PC-9 (cell line): Measurements from ENCODE around the gene LIPM. TPM values are rescaled to one million over a fixed set of nuclear protein-coding genes. Genes with fewer than 3 reads are reported as not detected.

Experiments used
- BruUV-seq: library from RNA; stranded (reverse); fragments of 400-500 nt; replicated peaks from 2 replicates; lab custom pipeline; 2021; lab: Mats Ljungman, UMichigan
- CTCF ChIA-PET: fragments of 300-600 bp; sonication (Branson Sonifier 250); formaldehyde crosslinking; loops from one replicate; lab custom pipeline; 2022; ENCODE audit warnings: antibody characterized with exemption; lab: Charles Lee
- POLR2A ChIA-PET: fragments of 300-600 bp; sonication (Branson Sonifier 250); formaldehyde crosslinking; loops from one replicate; lab custom pipeline; 2022; ENCODE audit warnings: antibody characterized with exemption; ENCODE audit not compliant: unreplicated experiment; lab: Charles Lee
- DNase-seq, 2 experiments: peaks; one replicate each; pipeline versions ENCODE4 v3.0.0 to v3.0.0-alpha.2; 2015 to 2022; ENCODE audit warnings: mixed read lengths in 1 of 2
- H2AFZ ChIP-seq: fragments of 200-600 bp; sonication (generic); 2 replicates; pipeline ENCODE4 v1.8.1; 2017; ENCODE audit warnings: antibody characterized with exemption
- H3F3A ChIP-seq: fragments of 200-600 bp; sonication (generic); 2 replicates; pipeline ENCODE4 v1.8.1; 2017; ENCODE audit warnings: antibody characterized with exemption, mild to moderate bottlenecking, low read depth; ENCODE audit not compliant: insufficient read depth
- H3K27ac ChIP-seq: fragments of 200-600 bp; sonication (generic); 2 replicates; pipeline ENCODE4 v1.6.1; 2016; ENCODE audit warnings: mixed run types
- H3K27me3 ChIP-seq: fragments of 200-600 bp; sonication (generic); 2 replicates; pipeline ENCODE4 v1.6.1; 2016; ENCODE audit warnings: low read depth, mixed run types; ENCODE audit not compliant: insufficient read depth
- H3K36me3 ChIP-seq: fragments of 200-600 bp; sonication (generic); 2 replicates; pipeline ENCODE4 v1.6.1; 2016; ENCODE audit warnings: low read depth, mixed run types
- H3K4me1 ChIP-seq: fragments of 200-600 bp; sonication (generic); replicated peaks from 2 replicates; pipeline ENCODE4 v1.6.1; 2016; ENCODE audit warnings: mixed run types; ENCODE audit not compliant: insufficient read depth
- H3K4me2 ChIP-seq: fragments of 200-600 bp; sonication (generic); 2 replicates; pipeline ENCODE4 v1.6.1; 2017; ENCODE audit warnings: mixed run types
- H3K4me3 ChIP-seq: fragments of 200-600 bp; sonication (generic); 2 replicates; pipeline ENCODE4 v1.6.1; 2016; ENCODE audit warnings: mixed run types
- H3K79me2 ChIP-seq: fragments of 200-600 bp; sonication (generic); 2 replicates; pipeline ENCODE4 v1.6.1; 2017; ENCODE audit warnings: low read depth, mixed run types
- H3K9me2 ChIP-seq: fragments of 200-600 bp; sonication (generic); 2 replicates; pipeline ENCODE4 v1.8.1; 2017; ENCODE audit warnings: mild to moderate bottlenecking; ENCODE audit not compliant: insufficient read depth
- H3K9me3 ChIP-seq: fragments of 200-600 bp; sonication (generic); 2 replicates; pipeline ENCODE4 v1.8.1; 2016; ENCODE audit warnings: low read depth; ENCODE audit not compliant: insufficient read depth
- H4K20me1 ChIP-seq: fragments of 200-600 bp; sonication (generic); 2 replicates; pipeline ENCODE4 v1.8.1; 2017; ENCODE audit not compliant: insufficient read depth
- EZH2 ChIP-seq: fragments of 200-600 bp; sonication (generic); IDR thresholded peaks from 2 replicates; pipeline ENCODE4 v1.8.0; 2017; ENCODE audit warnings: antibody characterized with exemption, low read depth
- intact Hi-C: fragments of 100-400 bp; cut with micrococcal nuclease; formaldehyde crosslinking; loops from one replicate; pipeline ENCODE4 v1.10.0; 2022; ENCODE audit not compliant: unreplicated experiment
- total RNA-seq: library from RNA; stranded (reverse); gene quantifications from 2 replicates; pipeline ENCODE4 v1.2.3, GENCODE V29; 2021
- TF ChIP-seq, protein P1 (sequence below): fragments of 200-600 bp; sonication (generic); conservative IDR thresholded peaks from 2 replicates; pipeline ENCODE4 v1.6.1; 2017; ENCODE audit warnings: mixed run types, antibody characterized with exemption, mild to moderate bottlenecking, moderate library complexity

Gene LIPM
- total RNA-seq, 1 experiment from 2014 or later, result not detected

DNA sequence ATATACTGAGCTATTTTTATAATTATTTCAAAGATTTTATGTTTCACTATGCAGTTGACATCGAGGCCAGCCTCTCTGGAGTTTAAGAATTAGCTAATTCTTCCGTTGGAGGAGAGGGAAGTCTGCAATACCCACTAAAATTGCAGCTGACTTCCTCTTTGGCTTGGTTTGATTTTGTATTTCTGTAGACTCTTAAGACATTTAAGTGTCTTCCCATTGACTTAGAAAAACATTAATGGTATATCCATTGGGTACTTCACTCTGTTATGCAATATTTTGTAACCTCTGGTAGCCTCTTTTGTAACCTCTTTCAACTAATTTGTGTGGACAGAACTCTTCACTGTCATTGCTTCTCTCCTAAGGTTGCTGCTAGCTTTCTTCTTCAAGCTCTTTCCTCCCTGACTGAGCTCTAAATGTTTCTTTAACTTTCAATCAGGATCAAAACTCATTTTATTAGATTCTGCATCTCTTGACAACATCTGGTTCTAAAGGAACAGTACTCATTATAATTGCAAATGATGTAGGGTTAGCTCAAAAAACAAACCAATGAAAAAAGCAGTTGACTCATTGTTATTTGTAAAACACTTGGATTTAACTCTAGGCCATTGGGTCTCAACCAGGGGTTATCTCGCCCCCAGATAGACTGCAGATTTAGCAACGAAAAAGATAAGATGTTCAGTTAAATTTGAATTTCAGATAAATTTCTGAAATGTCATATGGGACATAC is 50.8 kb downstream of the LIPM start:
- 0 out of 2 replicates have a peak, but pooled peaks cover 6% of the 10 kb centered on the region for H3K9me3 ChIP-seq
- POLR2A ChIA-PET, result no interaction called here
- no peaks in the 10 kb centered on the region for H3K9me2 ChIP-seq
- H2AFZ ChIP-seq, result no peak overlapping the region
- H3K27ac ChIP-seq, result peak overlapping the region; percentile 90; the same call in 1 of the 2 replicates
- intact Hi-C loops, result no loop called here
- DNase-seq, result no peak
- BruUV-seq, result no TSS peak
- CTCF ChIA-PET, result no interaction called here
- no peak overlapping the region for H3K4me3 ChIP-seq
- H4K20me1 ChIP-seq, result no peaks in the 10 kb centered on the region
- H3K79me2 ChIP-seq, result peaks cover 20% of the 10 kb centered on the region
- peaks cover 53% of the 10 kb centered on the region for H3K4me1 ChIP-seq
- H3F3A ChIP-seq, result peaks cover 35% of the 10 kb centered on the region
- TF ChIP-seq, protein P1, sequence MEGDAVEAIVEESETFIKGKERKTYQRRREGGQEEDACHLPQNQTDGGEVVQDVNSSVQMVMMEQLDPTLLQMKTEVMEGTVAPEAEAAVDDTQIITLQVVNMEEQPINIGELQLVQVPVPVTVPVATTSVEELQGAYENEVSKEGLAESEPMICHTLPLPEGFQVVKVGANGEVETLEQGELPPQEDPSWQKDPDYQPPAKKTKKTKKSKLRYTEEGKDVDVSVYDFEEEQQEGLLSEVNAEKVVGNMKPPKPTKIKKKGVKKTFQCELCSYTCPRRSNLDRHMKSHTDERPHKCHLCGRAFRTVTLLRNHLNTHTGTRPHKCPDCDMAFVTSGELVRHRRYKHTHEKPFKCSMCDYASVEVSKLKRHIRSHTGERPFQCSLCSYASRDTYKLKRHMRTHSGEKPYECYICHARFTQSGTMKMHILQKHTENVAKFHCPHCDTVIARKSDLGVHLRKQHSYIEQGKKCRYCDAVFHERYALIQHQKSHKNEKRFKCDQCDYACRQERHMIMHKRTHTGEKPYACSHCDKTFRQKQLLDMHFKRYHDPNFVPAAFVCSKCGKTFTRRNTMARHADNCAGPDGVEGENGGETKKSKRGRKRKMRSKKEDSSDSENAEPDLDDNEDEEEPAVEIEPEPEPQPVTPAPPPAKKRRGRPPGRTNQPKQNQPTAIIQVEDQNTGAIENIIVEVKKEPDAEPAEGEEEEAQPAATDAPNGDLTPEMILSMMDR, result no peak
- no peak for TF ChIP-seq EZH2
- H3K27me3 ChIP-seq, result no peaks in the 10 kb centered on the region
- H3K4me2 ChIP-seq, result no peak overlapping the region
- no peaks in the 10 kb centered on the region for H3K36me3 ChIP-seq

DNA sequence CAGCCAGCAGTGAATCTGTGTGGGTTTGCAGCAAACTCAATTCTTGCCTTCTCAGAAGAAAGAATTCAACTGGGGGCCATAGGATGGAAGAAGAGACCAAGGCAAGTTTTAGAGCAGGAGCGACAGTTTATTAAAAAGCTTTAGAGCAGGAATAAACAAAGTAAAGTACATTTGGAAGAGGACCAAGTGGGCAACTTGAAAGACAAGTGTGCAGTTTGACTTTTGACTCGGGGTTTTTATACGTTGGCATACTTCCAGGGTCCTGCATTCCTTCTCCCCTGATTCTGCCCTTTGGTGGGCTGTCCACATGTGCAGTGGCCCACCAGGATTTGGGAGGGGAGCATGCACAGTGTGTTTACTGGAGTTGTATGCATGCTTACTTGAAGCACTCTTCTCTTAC is 52.2 kb downstream of the LIPM start:
- no peak overlapping the region for H3K4me2 ChIP-seq
- no peaks in the 10 kb centered on the region for H3K27me3 ChIP-seq
- no peak overlapping the region for H3K27ac ChIP-seq
- H4K20me1 ChIP-seq, result no peaks in the 10 kb centered on the region
- POLR2A ChIA-PET, result interaction anchor here (0.7 kb wide), 1 partner anchor 46 kb away, joined by 9 read pairs; no protein-coding TSS in a partner anchor
- no peak for DNase-seq
- H2AFZ ChIP-seq, result no peak overlapping the region
- CTCF ChIA-PET, result no interaction called here
- peaks cover 51% of the 10 kb centered on the region for H3K4me1 ChIP-seq
- H3K9me3 ChIP-seq, result 0 out of 2 replicates have a peak, but pooled peaks cover 6% of the 10 kb centered on the region
- no peaks in the 10 kb centered on the region for H3K36me3 ChIP-seq
- peaks cover 30% of the 10 kb centered on the region for H3F3A ChIP-seq
- no peak overlapping the region for H3K4me3 ChIP-seq
- intact Hi-C loops, result loop anchor here (5.0 kb wide), 1 partner anchor 43 kb away; no protein-coding TSS in a partner anchor
- peaks cover 15% of the 10 kb centered on the region for H3K79me2 ChIP-seq
- BruUV-seq, result no TSS peak
- H3K9me2 ChIP-seq, result no peaks in the 10 kb centered on the region
- TF ChIP-seq EZH2, result no peak
- TF ChIP-seq, protein P1, result no peak

DNA sequence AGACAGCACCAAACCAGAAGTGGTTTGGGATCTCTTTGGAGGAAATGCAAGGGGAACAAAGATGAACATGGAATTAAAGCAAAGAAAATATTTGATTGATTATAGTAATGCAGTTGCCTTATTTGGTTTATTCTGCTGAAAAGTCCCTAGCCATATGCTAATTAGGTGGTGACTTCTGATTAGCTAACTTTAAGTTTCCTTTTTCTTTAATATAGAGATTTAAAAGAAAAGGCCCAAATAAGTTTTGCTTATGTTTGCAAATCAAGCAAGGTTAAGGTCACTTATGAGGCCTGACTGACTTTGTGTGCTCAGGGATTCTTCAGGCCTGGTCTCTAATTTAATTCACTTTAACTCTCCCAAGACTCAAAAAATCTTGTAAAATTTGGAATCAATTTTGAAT is 55.3 kb downstream of the LIPM start:
- Histone ChIP-seq H2AFZ (no peak overlapping the region), H3K27me3 (no peaks in the 10 kb centered on the region), H3F3A (peaks cover 11% of the 10 kb centered on the region), H3K4me2 (peak overlapping the region; percentile 65), H3K9me2 (no peaks in the 10 kb centered on the region), H3K79me2 (no peaks in the 10 kb centered on the region), H4K20me1 (no peaks in the 10 kb centered on the region), H3K36me3 (no peaks in the 10 kb centered on the region), H3K4me3 (no peak overlapping the region), H3K27ac (peak overlapping the region; percentile 81), H3K4me1 (peaks cover 22% of the 10 kb centered on the region), H3K9me3 (0 out of 2 replicates have a peak, but pooled peaks cover 2% of the 10 kb centered on the region)
- no peak for DNase-seq
- CTCF ChIA-PET, result no interaction called here
- no peak for TF ChIP-seq EZH2
- TF ChIP-seq, protein P1, result no peak
- intact Hi-C loops, result loop anchor here (1.0 to 5.0 kb wide), 2 partner anchors 8 to 39 kb away; no protein-coding TSS in a partner anchor
- POLR2A ChIA-PET, result no interaction called here
- no TSS peak for BruUV-seq
